ENCODE data around the gene LRP4.

The LRP4 gene

DNA sequence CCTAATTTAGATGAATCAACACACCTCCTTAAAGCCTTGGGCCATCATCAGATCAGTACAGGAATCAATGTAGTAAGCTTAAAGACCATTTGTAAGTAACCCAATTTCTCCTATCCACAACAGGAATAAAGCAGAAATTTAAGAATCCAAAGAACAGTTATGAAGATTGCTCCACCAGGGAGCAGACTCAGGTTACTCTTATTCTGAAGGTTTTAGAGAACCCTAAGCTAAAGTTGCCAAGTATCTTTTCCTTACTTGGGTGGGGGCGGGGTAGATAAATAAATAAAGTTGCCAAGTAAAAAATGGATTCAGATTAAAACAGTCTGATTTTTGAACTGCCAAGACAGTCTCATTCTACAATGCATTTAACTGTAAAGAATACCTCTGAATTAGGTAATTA is 90.4 kb downstream of the LRP4 start:
- Histone ChIP-seq H3K36me3 (ENCODE audit: control insufficient read depth in 2 of 2, insufficient read depth in 2 of 2, low read length in 2 of 2) (no peaks in the 10 kb centered on the region), H3K9ac (ENCODE audit: low read length in 2 of 2) (no peak overlapping the region), H3K27me3 (ENCODE audit: control insufficient read depth in 1 of 2, insufficient read depth in 2 of 2, low read length in 2 of 2) (no peaks in the 10 kb centered on the region), H3K4me1 (ENCODE audit: control insufficient read depth, insufficient read depth, low read length) (peaks cover 17% of the 10 kb centered on the region), H3K4me3 (ENCODE audit: low read length in 2 of 2) (no peak overlapping the region), H3K27ac (ENCODE audit: low read length) (no peak overlapping the region), H3K9me3 (ENCODE audit: control insufficient read depth in 2 of 2, low read length in 2 of 2) (no peaks in the 10 kb centered on the region)

DNA sequence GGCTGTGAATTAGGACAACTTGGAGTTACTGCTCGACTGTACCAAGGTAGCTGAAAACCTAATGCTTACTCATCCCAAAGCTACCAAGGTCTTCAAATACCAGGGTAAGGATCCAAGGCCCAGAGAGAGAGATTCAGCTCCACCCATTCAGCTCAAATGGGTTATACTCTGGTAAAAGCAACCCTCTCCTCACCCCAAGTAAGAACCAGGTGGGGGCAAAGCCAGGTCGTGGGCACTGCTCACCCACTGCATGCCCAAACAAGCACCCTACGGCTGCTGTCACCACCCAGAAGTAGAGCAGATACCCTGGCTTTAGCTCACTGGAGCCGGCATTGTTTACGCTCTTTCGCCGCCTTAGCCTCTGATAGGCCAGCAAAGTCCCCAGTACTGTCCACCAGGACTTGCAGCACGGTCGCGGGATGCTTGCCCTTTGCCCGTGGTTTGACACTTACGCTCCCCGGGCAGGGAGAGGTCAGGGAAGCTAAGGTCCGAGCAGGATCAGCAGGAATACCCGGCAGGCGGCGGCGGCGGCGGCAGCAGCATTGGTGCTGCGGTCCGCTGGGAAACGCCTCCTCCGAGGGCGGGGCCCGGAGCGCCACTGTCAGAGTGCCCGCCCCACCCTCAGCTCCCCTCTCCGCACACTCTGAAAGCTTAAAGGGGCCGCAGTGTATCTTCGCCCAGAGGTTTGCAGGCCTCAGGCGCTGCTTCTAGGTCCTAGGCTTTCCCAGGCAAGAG is 91.9 kb downstream of the LRP4 start:
- Histone ChIP-seq H3K9me3 (ENCODE audit: control insufficient read depth in 2 of 2, low read length in 2 of 2) (no peaks in the 10 kb centered on the region), H3K4me1 (ENCODE audit: control insufficient read depth, insufficient read depth, low read length) (peaks cover 17% of the 10 kb centered on the region), H3K9ac (ENCODE audit: low read length in 2 of 2) (peak overlapping the region; percentile 75 to 76), H3K27ac (ENCODE audit: low read length) (peak overlapping the region; percentile 79), H3K27me3 (ENCODE audit: control insufficient read depth in 1 of 2, insufficient read depth in 2 of 2, low read length in 2 of 2) (no peaks in the 10 kb centered on the region), H3K36me3 (ENCODE audit: control insufficient read depth in 2 of 2, insufficient read depth in 2 of 2, low read length in 2 of 2) (no peaks in the 10 kb centered on the region), H3K4me3 (ENCODE audit: low read length in 2 of 2) (peak overlapping the region; percentile 94 to 96)

DNA sequence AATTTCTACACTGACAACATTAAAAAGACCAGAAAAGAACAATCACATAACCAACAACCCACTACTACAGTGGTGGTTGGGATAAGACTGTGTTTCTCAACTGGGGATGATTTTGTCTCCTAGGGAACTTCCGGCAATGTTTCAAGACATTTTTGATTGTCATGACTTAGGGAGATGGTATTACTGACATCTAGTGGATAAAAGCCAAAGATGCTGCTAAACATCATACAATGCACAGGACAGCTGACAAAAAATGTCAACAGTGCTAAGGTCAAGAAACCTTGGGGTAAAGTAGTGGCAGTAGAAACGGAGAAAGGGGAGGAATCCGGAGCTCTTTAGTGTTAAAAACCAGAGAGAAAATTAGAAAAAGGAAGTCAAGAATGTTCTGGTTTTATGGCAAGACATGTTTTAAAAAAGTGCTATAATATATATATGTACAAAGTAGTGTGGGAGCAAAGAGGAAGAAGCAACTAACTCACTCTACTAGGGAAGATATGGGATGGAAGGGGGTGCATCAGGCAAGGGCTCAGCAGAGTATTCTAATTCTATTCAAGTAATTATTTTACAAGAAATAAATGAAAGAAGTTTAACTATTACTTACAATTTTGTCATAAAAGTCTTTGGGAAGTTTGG is 109.4 kb downstream of the LRP4 start:
- no peak overlapping the region for H3K27ac ChIP-seq (ENCODE audit: low read length)
- H3K9me3 ChIP-seq (ENCODE audit: control insufficient read depth in 2 of 2, low read length in 2 of 2): no peaks in the 10 kb centered on the region
- no peaks in the 10 kb centered on the region for H3K27me3 ChIP-seq (ENCODE audit: control insufficient read depth in 1 of 2, insufficient read depth in 2 of 2, low read length in 2 of 2)
- H3K9ac ChIP-seq (ENCODE audit: low read length in 2 of 2): no peak overlapping the region
- H3K4me1 ChIP-seq (ENCODE audit: control insufficient read depth, insufficient read depth, low read length): no peaks in the 10 kb centered on the region
- H3K36me3 ChIP-seq (ENCODE audit: control insufficient read depth in 2 of 2, insufficient read depth in 2 of 2, low read length in 2 of 2): peaks cover 23% of the 10 kb centered on the region in 2 donors
- no peak overlapping the region for H3K4me3 ChIP-seq (ENCODE audit: low read length in 2 of 2)
